ENCODE measurements around the gene ATE1.
A peak's percentile ranks its signal among the peaks of the same experiment; 100 is the strongest.
"Not testable (repeated sequence)": the region's sequence is repeated elsewhere in the genome, so short reads cannot be mapped to it uniquely, and the experiment has no call there.

ATE1 gene

DNA sequence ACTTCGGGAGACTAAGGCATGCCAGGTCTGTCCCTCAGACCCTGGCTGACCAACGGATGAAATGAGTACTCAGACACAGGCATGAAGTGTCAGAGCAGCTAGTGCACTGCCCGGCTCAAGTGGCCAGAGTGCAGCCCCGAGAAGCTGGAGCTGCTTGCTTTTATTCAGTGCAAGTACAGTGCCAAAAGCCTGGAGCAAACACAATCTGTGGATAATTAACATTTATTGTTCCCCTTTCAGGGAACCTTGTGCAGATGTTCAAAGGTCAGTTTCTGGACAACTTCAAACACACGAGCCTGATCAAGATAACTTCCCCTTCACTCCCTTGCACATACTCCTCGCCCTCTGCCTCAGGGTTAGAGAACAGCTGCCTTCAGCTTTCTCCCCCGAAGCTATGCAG, 7.9 kb upstream of the ATE1 start:
- no peak overlapping the region for H3K4me3 ChIP-seq (ENCODE audit: low read depth in 1 of 2, low read length in 2 of 2)
- no peak for ATAC-seq (ENCODE audit: insufficient read depth, low read depth)

GRCh38 chr10:121930268-121931085, 2.6 kb upstream of the ATE1 start:
- ATAC-seq (ENCODE audit: insufficient read depth, low read depth); H3K4me3 ChIP-seq (ENCODE audit: low read depth in 1 of 2, low read length in 2 of 2); H4K20me1 ChIP-seq (ENCODE audit: insufficient read depth, low read length); DNase-seq; H3K9ac ChIP-seq (ENCODE audit: low read depth, low read length); H3K27me3 ChIP-seq (ENCODE audit: insufficient read depth, low read length, poor library complexity); H3K27ac ChIP-seq (ENCODE audit: low read length); H3K9me3 ChIP-seq (ENCODE audit: insufficient read depth, low read length, severe bottlenecking); H3K36me3 ChIP-seq (ENCODE audit: insufficient read depth, low read length); H2AFZ ChIP-seq (ENCODE audit: low read depth, low read length): not testable (repeated sequence)
- Histone ChIP-seq H3K4me1 (ENCODE audit: insufficient read depth, low read length) (peaks cover 24% of the 10 kb centered on the region), H3K79me2 (ENCODE audit: insufficient read depth, low read length) (peaks cover 34% of the 10 kb centered on the region), H3K4me2 (ENCODE audit: insufficient read depth, low read length) (peak overlapping the region; percentile 76; the same call in 1 of the 2 replicates)

More for the DNA sequence above, 7.9 kb upstream of the ATE1 start:
- no peaks in the 10 kb centered on the region for H3K4me1 ChIP-seq (ENCODE audit: insufficient read depth, low read length)
- H2AFZ ChIP-seq (ENCODE audit: low read depth, low read length), result no peak overlapping the region
- TF ChIP-seq EZH2 (IDR thresholded peaks at IDR 0.05; ENCODE audit: borderline replicate concordance, low read depth, low read length, severe bottlenecking) (no peak), CTCF (IDR thresholded peaks at IDR 0.05; ENCODE audit: borderline replicate concordance, extremely low read depth, low read length, poor library complexity, severe bottlenecking) (no peak)
- H4K20me1 ChIP-seq (ENCODE audit: insufficient read depth, low read length), result no peaks in the 10 kb centered on the region
- no peaks in the 10 kb centered on the region for H3K79me2 ChIP-seq (ENCODE audit: insufficient read depth, low read length)
- no peak overlapping the region for H3K9ac ChIP-seq (ENCODE audit: low read depth, low read length)
- no peaks in the 10 kb centered on the region for H3K27me3 ChIP-seq (ENCODE audit: insufficient read depth, low read length, poor library complexity)
- no peaks in the 10 kb centered on the region for H3K9me3 ChIP-seq (ENCODE audit: insufficient read depth, low read length, severe bottlenecking)
- no peak overlapping the region for H3K4me2 ChIP-seq (ENCODE audit: insufficient read depth, low read length)
- no peak overlapping the region for H3K27ac ChIP-seq (ENCODE audit: low read length)
- no peaks in the 10 kb centered on the region for H3K36me3 ChIP-seq (ENCODE audit: insufficient read depth, low read length)
- no peak for DNase-seq

- not testable (repeated sequence) for H3K9ac ChIP-seq (ENCODE audit: low read depth, low read length); H3K9me3 ChIP-seq (ENCODE audit: insufficient read depth, low read length, severe bottlenecking); H3K27ac ChIP-seq (ENCODE audit: low read length); H3K36me3 ChIP-seq (ENCODE audit: insufficient read depth, low read length); H3K27me3 ChIP-seq (ENCODE audit: insufficient read depth, low read length, poor library complexity); H3K4me3 ChIP-seq (ENCODE audit: low read depth in 1 of 2, low read length in 2 of 2); ATAC-seq (ENCODE audit: insufficient read depth, low read depth); DNase-seq; H4K20me1 ChIP-seq (ENCODE audit: insufficient read depth, low read length); H2AFZ ChIP-seq (ENCODE audit: low read depth, low read length)
- H3K4me2 ChIP-seq (ENCODE audit: insufficient read depth, low read length), result peak overlapping the region; percentile 76; the same call in 1 of the 2 replicates
- H3K79me2 ChIP-seq (ENCODE audit: insufficient read depth, low read length), result peaks cover 41% of the 10 kb centered on the region
- H3K4me1 ChIP-seq (ENCODE audit: insufficient read depth, low read length), result peaks cover 25% of the 10 kb centered on the region
These were observed 1.9 kb upstream of the ATE1 start for GRCh38 chr10:121929585-121930267.

- ATAC-seq (ENCODE audit: insufficient read depth, low read depth), result no peak
- Histone ChIP-seq H3K27ac (ENCODE audit: low read length) (peak overlapping the region; percentile 98), H3K4me3 (ENCODE audit: low read depth in 1 of 2, low read length in 2 of 2) (peak overlapping the region; percentile 62 to 99), H3K4me2 (ENCODE audit: insufficient read depth, low read length) (peak overlapping the region; percentile 76), H2AFZ (ENCODE audit: low read depth, low read length) (peak overlapping the region; percentile 89), H3K36me3 (ENCODE audit: insufficient read depth, low read length) (peaks cover 15% of the 10 kb centered on the region), H3K9ac (ENCODE audit: low read depth, low read length) (peak overlapping the region; percentile 92), H3K9me3 (ENCODE audit: insufficient read depth, low read length, severe bottlenecking) (no peaks in the 10 kb centered on the region), H4K20me1 (ENCODE audit: insufficient read depth, low read length) (no peaks in the 10 kb centered on the region), H3K27me3 (ENCODE audit: insufficient read depth, low read length, poor library complexity) (no peaks in the 10 kb centered on the region), H3K4me1 (ENCODE audit: insufficient read depth, low read length) (peaks cover 25% of the 10 kb centered on the region), H3K79me2 (ENCODE audit: insufficient read depth, low read length) (peaks cover 54% of the 10 kb centered on the region)
- no peak for TF ChIP-seq CTCF (IDR thresholded peaks at IDR 0.05; ENCODE audit: borderline replicate concordance, extremely low read depth, low read length, poor library complexity, severe bottlenecking)
- no peak for TF ChIP-seq EZH2 (IDR thresholded peaks at IDR 0.05; ENCODE audit: borderline replicate concordance, low read depth, low read length, severe bottlenecking)
- DNase-seq, result no peak
These were observed 675 bp upstream of the ATE1 start for GRCh38 chr10:121928528-121928884.
